ENCODE measurements around the gene SALL4.

DNA sequence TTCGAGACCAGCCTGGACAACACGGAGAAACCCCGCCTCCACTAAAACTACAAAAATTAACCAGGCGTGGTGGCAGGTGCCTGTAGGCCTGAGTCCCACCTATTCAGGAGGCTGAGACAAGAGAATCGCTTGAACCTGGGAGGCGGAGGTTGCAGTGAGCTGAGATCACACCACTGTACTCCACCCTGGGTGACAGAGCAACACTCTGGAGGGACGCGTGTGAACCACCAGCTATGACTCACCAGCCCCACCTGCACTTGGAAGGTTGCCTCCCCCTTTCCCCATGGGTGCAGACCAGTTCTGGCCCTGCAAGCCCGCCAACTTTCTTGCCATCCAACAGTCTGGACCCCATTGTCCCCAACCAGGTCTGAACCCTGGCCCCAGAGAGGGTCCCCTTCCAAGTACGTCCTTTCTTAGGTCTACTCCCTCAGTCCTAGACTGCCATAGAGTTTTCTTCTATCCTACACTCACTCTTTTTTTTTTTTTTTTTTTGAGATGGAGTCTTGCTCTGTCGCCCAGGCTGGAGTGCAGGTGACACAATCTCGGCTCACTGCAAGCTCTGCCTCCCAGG is 63.4 kb downstream of the SALL4 start:
- TF ChIP-seq, protein P1, sequence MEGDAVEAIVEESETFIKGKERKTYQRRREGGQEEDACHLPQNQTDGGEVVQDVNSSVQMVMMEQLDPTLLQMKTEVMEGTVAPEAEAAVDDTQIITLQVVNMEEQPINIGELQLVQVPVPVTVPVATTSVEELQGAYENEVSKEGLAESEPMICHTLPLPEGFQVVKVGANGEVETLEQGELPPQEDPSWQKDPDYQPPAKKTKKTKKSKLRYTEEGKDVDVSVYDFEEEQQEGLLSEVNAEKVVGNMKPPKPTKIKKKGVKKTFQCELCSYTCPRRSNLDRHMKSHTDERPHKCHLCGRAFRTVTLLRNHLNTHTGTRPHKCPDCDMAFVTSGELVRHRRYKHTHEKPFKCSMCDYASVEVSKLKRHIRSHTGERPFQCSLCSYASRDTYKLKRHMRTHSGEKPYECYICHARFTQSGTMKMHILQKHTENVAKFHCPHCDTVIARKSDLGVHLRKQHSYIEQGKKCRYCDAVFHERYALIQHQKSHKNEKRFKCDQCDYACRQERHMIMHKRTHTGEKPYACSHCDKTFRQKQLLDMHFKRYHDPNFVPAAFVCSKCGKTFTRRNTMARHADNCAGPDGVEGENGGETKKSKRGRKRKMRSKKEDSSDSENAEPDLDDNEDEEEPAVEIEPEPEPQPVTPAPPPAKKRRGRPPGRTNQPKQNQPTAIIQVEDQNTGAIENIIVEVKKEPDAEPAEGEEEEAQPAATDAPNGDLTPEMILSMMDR (IDR thresholded peaks at IDR 0.05; ENCODE audit: insufficient read depth, low read length, poor library complexity, severe bottlenecking), result no peak
- TF ChIP-seq EZH2phosphoT487 (conservative IDR thresholded peaks at IDR 0.05; ENCODE audit: low read length), result no peak
